Stomach (tissue), 9 donors: ENCODE results near the gene GRAMD2A. TPM values are rescaled to one million over a fixed set of nuclear protein-coding genes. Genes with fewer than 3 reads are reported as not detected.

Experiments
- DNase-seq, 2 donors: peaks; one replicate each; pipeline versions ENCODE4 v3.0.0 to v3.0.0-alpha.2; 2013 to 2019
- H3K27ac ChIP-seq, 5 donors: fragments of 200-600 bp in 4 of 5; sonication (generic) in 4 of 5; one replicate each; pipeline ENCODE4 v1.5.1; 2013 to 2019; ENCODE audit warnings: mild to moderate bottlenecking in 1 of 5, moderate library complexity in 1 of 5
- H3K27me3 ChIP-seq, 3 donors: fragments of 200-600 bp; sonication (generic); one replicate each; pipeline ENCODE4 v1.5.1; 2017 to 2019; ENCODE audit warnings: mixed run types in 1 of 3
- H3K36me3 ChIP-seq, 4 donors: fragments of 200-600 bp; sonication (generic); 1 replicate in 3 of 4; 2 replicates in 1 of 4; pipeline ENCODE4 v1.5.1; 2016 to 2019
- H3K4me1 ChIP-seq, 4 donors: fragments of 200-600 bp; sonication (generic); one replicate each; pipeline ENCODE4 v1.5.1; 2016 to 2019
- H3K4me3 ChIP-seq, 4 donors: fragments of 200-600 bp; sonication (generic) in 3 of 4; one replicate each; pipeline ENCODE4 v1.5.1; 2016 to 2019; ENCODE audit warnings: mild to moderate bottlenecking in 1 of 4
- H3K9me3 ChIP-seq, 4 donors: fragments of 200-600 bp; sonication (generic); one replicate each; pipeline ENCODE4 v1.5.1; 2016 to 2019
- EP300 ChIP-seq: sonication (generic); formaldehyde crosslinking; IDR thresholded peaks from one replicate; pipeline ENCODE4 v1.6.1; 2017; ENCODE audit warnings: antibody characterized with exemption
- POLR2A ChIP-seq, 4 donors: fragments of 450-650 bp; IDR thresholded peaks; one replicate each; pipeline ENCODE4 v1.6.1; 2016; ENCODE audit warnings: antibody characterized with exemption in 4 of 4, control low read depth in 2 of 4, mild to moderate bottlenecking in 1 of 4, moderate library complexity in 1 of 4
- POLR2AphosphoS5 ChIP-seq, 3 donors: sonication (generic); formaldehyde crosslinking; IDR thresholded peaks; one replicate each; pipeline ENCODE4 v1.6.1; 2016; ENCODE audit warnings: antibody characterized with exemption in 3 of 3
- WGBS, 5 donors: extraction: QIAGEN DNeasy Blood & Tissue Kit in 3 of 5; methylation state at CpG; one replicate each; pipeline versions ENCODE4 v1.1.5 to v1.1.7; 2013 to 2018; 5-methylcytosine and 5-hydroxymethylcytosine counted together
- intact Hi-C: fragments of 100-400 bp; cut with DNase I; formaldehyde crosslinking; loops from one replicate; pipeline ENCODE4 v1.15.1; 2023; ENCODE audit warnings: low total_unique reads
- polyA plus RNA-seq, 3 donors: library from polyadenylated mRNA; stranded (reverse); fragments of 200-250 nt; gene quantifications; one replicate each; pipeline ENCODE4 v1.2.3, GENCODE V29; 2013
- total RNA-seq, 5 donors: library from RNA; depleted of rRNA; stranded (reverse); fragments of >200 nt; gene quantifications; one replicate each; pipeline versions ENCODE4 v1.1.0 to v1.2.3, GENCODE V29; 2014 to 2016
- TF ChIP-seq, protein P1 (sequence below), 7 experiments: fragments of 450-650 bp in 4 of 7; fragments of 200-600 bp in 3 of 7; sonication (generic) in 3 of 7; IDR thresholded peaks; one replicate each; pipeline ENCODE4 v1.5.1; 2016 to 2019; ENCODE audit warnings: antibody characterized with exemption in 7 of 7, control low read depth in 2 of 7, mild to moderate bottlenecking in 1 of 7
- donor health status: healthy with polysubstance abuse.
- donor health status: Bipolar disorder and iron deficiency.
- donor health status: healthy.

The GRAMD2A gene
- total and polyA plus RNA-seq, 8 donors: 0.29 to 0.92 (median 0.59) TPM; not detected in 4

DNA sequence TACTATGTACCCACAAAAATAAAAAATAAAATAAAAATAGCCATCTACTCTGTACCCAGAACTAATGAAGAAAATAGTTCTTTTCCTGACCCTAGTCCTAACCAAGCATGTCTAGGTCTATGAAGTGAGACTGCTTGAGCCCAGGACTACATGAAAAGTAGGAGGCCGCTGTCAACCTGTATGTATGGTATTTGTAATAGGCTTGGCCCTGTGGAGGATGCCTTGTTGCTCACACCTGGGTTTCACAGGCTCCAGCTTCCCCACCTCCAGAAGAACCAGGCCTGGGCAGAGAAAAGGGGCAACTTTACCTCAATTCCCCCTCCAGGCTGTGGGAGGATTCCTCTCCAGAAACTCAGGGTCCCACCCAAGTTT, 40.3 kb upstream of the GRAMD2A start:
- Histone ChIP-seq H3K27me3 (no peaks in the 10 kb centered on the region), H3K27ac (peak overlapping the region in 4 of 5 donors; percentile 56 to 73 (median 67)), H3K36me3 (peaks cover 21 to 42% (median 36%) of the 10 kb centered on the region in 4 donors), H3K9me3 (no peaks in the 10 kb centered on the region), H3K4me1 (peaks cover 4 to 25% (median 12%) of the 10 kb centered on the region in 4 donors), H3K4me3 (no peak overlapping the region)
- intact Hi-C loops: no loop called here
- DNase-seq: no peak
- TF ChIP-seq POLR2A (IDR thresholded peaks at IDR 0.05) (no peak), POLR2AphosphoS5 (IDR thresholded peaks at IDR 0.05) (no peak), EP300 (no peak)
- TF ChIP-seq, protein P1, sequence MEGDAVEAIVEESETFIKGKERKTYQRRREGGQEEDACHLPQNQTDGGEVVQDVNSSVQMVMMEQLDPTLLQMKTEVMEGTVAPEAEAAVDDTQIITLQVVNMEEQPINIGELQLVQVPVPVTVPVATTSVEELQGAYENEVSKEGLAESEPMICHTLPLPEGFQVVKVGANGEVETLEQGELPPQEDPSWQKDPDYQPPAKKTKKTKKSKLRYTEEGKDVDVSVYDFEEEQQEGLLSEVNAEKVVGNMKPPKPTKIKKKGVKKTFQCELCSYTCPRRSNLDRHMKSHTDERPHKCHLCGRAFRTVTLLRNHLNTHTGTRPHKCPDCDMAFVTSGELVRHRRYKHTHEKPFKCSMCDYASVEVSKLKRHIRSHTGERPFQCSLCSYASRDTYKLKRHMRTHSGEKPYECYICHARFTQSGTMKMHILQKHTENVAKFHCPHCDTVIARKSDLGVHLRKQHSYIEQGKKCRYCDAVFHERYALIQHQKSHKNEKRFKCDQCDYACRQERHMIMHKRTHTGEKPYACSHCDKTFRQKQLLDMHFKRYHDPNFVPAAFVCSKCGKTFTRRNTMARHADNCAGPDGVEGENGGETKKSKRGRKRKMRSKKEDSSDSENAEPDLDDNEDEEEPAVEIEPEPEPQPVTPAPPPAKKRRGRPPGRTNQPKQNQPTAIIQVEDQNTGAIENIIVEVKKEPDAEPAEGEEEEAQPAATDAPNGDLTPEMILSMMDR (IDR thresholded peaks at IDR 0.05): no peak
- WGBS, 5 donors: 84 to 97% (median 93%) methylated on average over 1 of the region's 1 CpG

GRCh38 chr15:72237029-72237852, 39.7 kb upstream of the GRAMD2A start:
- Histone ChIP-seq H3K4me1 (peaks cover 10 to 31% (median 18%) of the 10 kb centered on the region in 4 donors), H3K9me3 (no peaks in the 10 kb centered on the region), H3K27me3 (no peaks in the 10 kb centered on the region), H3K27ac (peak overlapping the region in 4 of 5 donors; percentile 56 to 73 (median 67)), H3K4me3 (peak overlapping the region in 1 of 4 donors; percentile 12), H3K36me3 (peaks cover 15 to 36% (median 30%) of the 10 kb centered on the region in 4 donors)
- WGBS, 5 donors: 24 to 35% (median 28%) methylated on average over 3 of the region's 3 CpGs
- TF ChIP-seq POLR2AphosphoS5 (IDR thresholded peaks at IDR 0.05): peak in 2 of 3 donors; percentile 69 to 85
- no peak for TF ChIP-seq POLR2A (IDR thresholded peaks at IDR 0.05)
- intact Hi-C loops: no loop called here
- peak; percentile 42 to 64 for DNase-seq

GRCh38 chr15:72236381-72237003, 38.9 kb upstream of the GRAMD2A start:
- peaks cover 18 to 38% (median 22%) of the 10 kb centered on the region in 4 donors for H3K4me1 ChIP-seq
- H3K27me3 ChIP-seq: no peaks in the 10 kb centered on the region
- intact Hi-C loops: no loop called here
- H3K27ac ChIP-seq: peak overlapping the region in 4 of 5 donors; percentile 56 to 73 (median 67)
- TF ChIP-seq POLR2AphosphoS5 (IDR thresholded peaks at IDR 0.05) (no peak), EP300 (no peak), POLR2A (IDR thresholded peaks at IDR 0.05) (no peak)
- TF ChIP-seq, protein P1 (IDR thresholded peaks at IDR 0.05): no peak
- no peaks in the 10 kb centered on the region for H3K9me3 ChIP-seq
- peaks cover 8 to 29% (median 22%) of the 10 kb centered on the region in 4 donors for H3K36me3 ChIP-seq
- no peak overlapping the region for H3K4me3 ChIP-seq
- 83 to 100% (median 91%) methylated on average over 2 of the region's 2 CpGs for WGBS, 5 donors
- no peak for DNase-seq

- no peaks in the 10 kb centered on the region for H3K27me3 ChIP-seq
- H3K27ac ChIP-seq: no peak overlapping the region
- intact Hi-C loops: no loop called here
- WGBS, 5 donors: 88 to 96% (median 92%) methylated on average over 4 of the region's 4 CpGs
- no peak for TF ChIP-seq POLR2A (IDR thresholded peaks at IDR 0.05)
- no peak for TF ChIP-seq EP300
- TF ChIP-seq, protein P1 (IDR thresholded peaks at IDR 0.05): no peak
- TF ChIP-seq POLR2AphosphoS5 (IDR thresholded peaks at IDR 0.05): no peak
- no peaks in the 10 kb centered on the region for H3K9me3 ChIP-seq
- H3K36me3 ChIP-seq: peaks cover 0 to 17% (median 10%) of the 10 kb centered on the region in 4 donors
- no peak for DNase-seq
- H3K4me3 ChIP-seq: no peak overlapping the region
- peaks cover 18 to 38% (median 26%) of the 10 kb centered on the region in 4 donors for H3K4me1 ChIP-seq
Observed at GRCh38 chr15:72235298-72235697, 37.7 kb upstream of the GRAMD2A start.
